CD14-positive monocyte (primary cell): ENCODE data around the gene TTC31. TPM values are rescaled to one million over a fixed set of nuclear protein-coding genes. Genes with fewer than 3 reads are reported as not detected.
A peak's percentile ranks its signal among the peaks of the same experiment; 100 is the strongest.

Experiments used
- DNase-seq, 3 donors: peaks; one replicate each; pipeline ENCODE4 v3.0.0-alpha.2; 2011 to 2022
- H2AFZ ChIP-seq: 2 replicates; pipeline ENCODE4 v1.6.0; 2012; ENCODE audit warnings: mild to moderate bottlenecking, low read depth, low read length, inconsistent platforms; ENCODE audit not compliant: insufficient read depth, poor library complexity, severe bottlenecking
- H3K27ac ChIP-seq, 2 donors: 1 replicate in 1 of 2; 2 replicates in 1 of 2; pipeline ENCODE4 v1.5.1; 2012 to 2013; ENCODE audit warnings: low read length in 2 of 2, control low read depth in 1 of 2, inconsistent platforms in 1 of 2, low read depth in 1 of 2, mild to moderate bottlenecking in 1 of 2
- H3K27me3 ChIP-seq, 2 donors: one replicate each; pipeline versions ENCODE4 v1.6.0 to v1.6.1; 2011 to 2013; ENCODE audit warnings: low read length in 2 of 2; ENCODE audit not compliant: control insufficient read depth in 2 of 2, insufficient read depth in 2 of 2
- H3K36me3 ChIP-seq, 2 donors: replicated peaks in 1 of 2; 1 replicate in 1 of 2; 2 replicates in 1 of 2; pipeline versions ENCODE4 v1.5.1 to v1.6.1; 2012 to 2013; ENCODE audit warnings: low read length in 2 of 2, control low read depth in 1 of 2, inconsistent platforms in 1 of 2, mild to moderate bottlenecking in 1 of 2; ENCODE audit not compliant: insufficient read depth in 2 of 2, control insufficient read depth in 1 of 2
- H3K4me1 ChIP-seq, 2 donors: 1 replicate in 1 of 2; 2 replicates in 1 of 2; pipeline versions ENCODE4 v1.5.1 to v1.6.1; 2012 to 2013; ENCODE audit warnings: low read length in 2 of 2, control low read depth in 1 of 2, inconsistent platforms in 1 of 2, mild to moderate bottlenecking in 1 of 2, moderate library complexity in 1 of 2; ENCODE audit not compliant: insufficient read depth in 2 of 2, control insufficient read depth in 1 of 2
- H3K4me2 ChIP-seq: replicated peaks from 2 replicates; pipeline ENCODE3; 2012; ENCODE audit warnings: low read length, moderate library complexity, mild to moderate bottlenecking; ENCODE audit not compliant: poor library complexity, severe bottlenecking; ENCODE audit errors: extremely low read depth
- H3K4me3 ChIP-seq, 3 experiments: fragments of 200-600 bp in 1 of 3; sonication (generic) in 1 of 3; replicated peaks in 1 of 3; 1 replicate in 2 of 3; 2 replicates in 1 of 3; pipeline ENCODE4 v1.5.1; 2011 to 2013; ENCODE audit warnings: low read length in 3 of 3, mild to moderate bottlenecking in 3 of 3, control low read depth in 2 of 3, low read depth in 2 of 3, inconsistent platforms in 1 of 3, moderate library complexity in 1 of 3
- H3K79me2 ChIP-seq: 2 replicates; pipeline ENCODE4 v1.6.0; 2012; ENCODE audit warnings: mild to moderate bottlenecking, control low read depth, inconsistent platforms, low read length, moderate library complexity; ENCODE audit not compliant: insufficient read depth
- H3K9ac ChIP-seq: 2 replicates; pipeline ENCODE4 v1.6.0; 2017; ENCODE audit warnings: low read length, mild to moderate bottlenecking; ENCODE audit not compliant: insufficient read depth, poor library complexity, severe bottlenecking
- H3K9me3 ChIP-seq, 2 donors: replicated peaks in 1 of 2; 1 replicate in 1 of 2; 2 replicates in 1 of 2; pipeline versions ENCODE4 v1.5.1 to v1.6.1; 2012 to 2013; ENCODE audit warnings: low read length in 2 of 2, control low read depth in 1 of 2; ENCODE audit not compliant: control insufficient read depth in 1 of 2, insufficient read depth in 1 of 2
- H4K20me1 ChIP-seq: 2 replicates; pipeline ENCODE4 v1.6.0; 2012; ENCODE audit warnings: mild to moderate bottlenecking, low read length, control low read depth, moderate library complexity; ENCODE audit not compliant: insufficient read depth
- H3K27ac Mint-ChIP-seq, 7 donors: one replicate each; pipeline ENCODE4 v1.8.0; 2020; ENCODE audit warnings: mild to moderate bottlenecking in 7 of 7, mixed read lengths in 7 of 7, moderate library complexity in 6 of 7, inconsistent platforms in 2 of 7
- H3K27me3 Mint-ChIP-seq, 3 donors: one replicate each; pipeline ENCODE4 v1.8.0; 2021 to 2022; ENCODE audit warnings: low read depth in 3 of 3, mild to moderate bottlenecking in 3 of 3, mixed read lengths in 3 of 3, moderate library complexity in 3 of 3, inconsistent platforms in 1 of 3
- H3K36me3 Mint-ChIP-seq, 2 donors: one replicate each; pipeline ENCODE4 v1.8.0; 2020; ENCODE audit warnings: mixed read lengths in 2 of 2, inconsistent platforms in 1 of 2, mild to moderate bottlenecking in 1 of 2
- H3K4me1 Mint-ChIP-seq: one replicate; pipeline ENCODE4 v1.8.0; 2020; ENCODE audit warnings: mild to moderate bottlenecking, mixed read lengths
- H3K4me3 Mint-ChIP-seq, 2 donors: one replicate each; pipeline ENCODE4 v1.8.0; 2020; ENCODE audit warnings: mild to moderate bottlenecking in 2 of 2, mixed read lengths in 2 of 2, moderate library complexity in 1 of 2
- H3K9me3 Mint-ChIP-seq, 7 donors: one replicate each; pipeline ENCODE4 v1.8.0; 2020 to 2022; ENCODE audit warnings: mixed read lengths in 7 of 7, mild to moderate bottlenecking in 6 of 7, moderate library complexity in 6 of 7, inconsistent platforms in 2 of 7
- WGBS: methylation state at CpG from one replicate; pipeline ENCODE4 v1.1.5; 2013; ENCODE audit warnings: missing lambda C conversion rate; ENCODE audit not compliant: insufficient coverage; 5-methylcytosine and 5-hydroxymethylcytosine counted together
- intact Hi-C, 2 donors: fragments of 100-400 bp; cut with micrococcal nuclease; formaldehyde crosslinking; loops; one replicate each; pipeline versions ENCODE4 v1.15.0 to v1.15.1; 2023
- polyA plus RNA-seq, 3 donors: library from polyadenylated mRNA; depleted of rRNA in 1 of 3; unstranded in 2 of 3; stranded (reverse) in 1 of 3; fragments of 300-500 nt in 2 of 3; fragments of >200 nt in 1 of 3; fragmentation: Illumina TruSeq in 2 of 3; gene quantifications; 1 replicate in 2 of 3; 2 replicates in 1 of 3; pipeline ENCODE4 v1.2.3, GENCODE V29; 2012 to 2021
- TF ChIP-seq, protein P1 (sequence below): fragments of 200-600 bp; IDR thresholded peaks from one replicate; pipeline ENCODE4 v1.8.0; 2022; ENCODE audit warnings: antibody characterized with exemption, mild to moderate bottlenecking

The TTC31 gene
- polyA plus RNA-seq, 3 donors, result 19.6 to 46.5 (median 21.3) TPM

DNA sequence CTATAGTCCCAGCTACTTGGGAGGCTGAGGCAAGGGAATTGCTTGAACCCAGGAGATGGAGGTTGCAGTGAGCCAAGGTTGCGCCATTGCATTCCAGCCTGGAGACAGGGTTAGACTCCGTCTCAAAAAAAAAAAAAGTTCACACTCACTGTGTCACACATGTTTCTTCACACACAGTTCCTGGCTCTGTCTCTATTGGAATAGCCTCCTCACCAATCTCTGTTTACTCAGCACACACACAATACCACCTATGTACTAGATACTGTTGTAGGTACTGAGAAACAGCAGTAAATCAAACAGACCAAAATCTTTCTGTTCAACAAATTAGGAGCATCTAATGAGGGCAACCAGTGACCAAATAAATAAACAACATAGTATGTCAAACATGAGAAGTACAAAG is 3.3 kb downstream of the TTC31 start:
- H3K36me3 Mint-ChIP-seq, result peaks cover 40 to 53% of the 10 kb centered on the region in 2 donors

GRCh38 chr2:74488643-74489481 is 6.0 kb downstream of the TTC31 start:
- H3K4me1 ChIP-seq, result peaks cover under 1 to 2% of the 10 kb centered on the region in 2 donors
- H2AFZ ChIP-seq, result no peak overlapping the region
- H3K27ac ChIP-seq, result no peak overlapping the region
- H3K9me3 ChIP-seq, result no peaks in the 10 kb centered on the region
- peaks cover 2% of the 10 kb centered on the region for H4K20me1 ChIP-seq
- no peaks in the 10 kb centered on the region for H3K9me3 Mint-ChIP-seq
- 97% methylated on average over 8 of the region's 9 CpGs for WGBS
- H3K27ac Mint-ChIP-seq, result no peak overlapping the region
- H3K4me2 ChIP-seq, result no peak overlapping the region
- peaks cover 66 to 80% of the 10 kb centered on the region in 2 donors for H3K36me3 Mint-ChIP-seq
- no peak for DNase-seq
- H3K27me3 ChIP-seq, result no peaks in the 10 kb centered on the region
- H3K27me3 Mint-ChIP-seq, result peaks cover 0 to 2% (median 2%) of the 10 kb centered on the region in 3 donors
- H3K36me3 ChIP-seq, result peaks cover 60 to 79% of the 10 kb centered on the region in 2 donors
- H3K4me3 Mint-ChIP-seq, result no peak overlapping the region
- TF ChIP-seq, protein P1, sequence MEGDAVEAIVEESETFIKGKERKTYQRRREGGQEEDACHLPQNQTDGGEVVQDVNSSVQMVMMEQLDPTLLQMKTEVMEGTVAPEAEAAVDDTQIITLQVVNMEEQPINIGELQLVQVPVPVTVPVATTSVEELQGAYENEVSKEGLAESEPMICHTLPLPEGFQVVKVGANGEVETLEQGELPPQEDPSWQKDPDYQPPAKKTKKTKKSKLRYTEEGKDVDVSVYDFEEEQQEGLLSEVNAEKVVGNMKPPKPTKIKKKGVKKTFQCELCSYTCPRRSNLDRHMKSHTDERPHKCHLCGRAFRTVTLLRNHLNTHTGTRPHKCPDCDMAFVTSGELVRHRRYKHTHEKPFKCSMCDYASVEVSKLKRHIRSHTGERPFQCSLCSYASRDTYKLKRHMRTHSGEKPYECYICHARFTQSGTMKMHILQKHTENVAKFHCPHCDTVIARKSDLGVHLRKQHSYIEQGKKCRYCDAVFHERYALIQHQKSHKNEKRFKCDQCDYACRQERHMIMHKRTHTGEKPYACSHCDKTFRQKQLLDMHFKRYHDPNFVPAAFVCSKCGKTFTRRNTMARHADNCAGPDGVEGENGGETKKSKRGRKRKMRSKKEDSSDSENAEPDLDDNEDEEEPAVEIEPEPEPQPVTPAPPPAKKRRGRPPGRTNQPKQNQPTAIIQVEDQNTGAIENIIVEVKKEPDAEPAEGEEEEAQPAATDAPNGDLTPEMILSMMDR, result no peak
- intact Hi-C loops, result no loop called here
- no peak overlapping the region for H3K4me3 ChIP-seq
- no peak overlapping the region for H3K9ac ChIP-seq
- peaks cover 15% of the 10 kb centered on the region for H3K79me2 ChIP-seq
- no peaks in the 10 kb centered on the region for H3K4me1 Mint-ChIP-seq

More for the DNA sequence above, 3.3 kb downstream of the TTC31 start:
- Histone ChIP-seq H3K27me3 (no peaks in the 10 kb centered on the region), H3K9ac (no peak overlapping the region), H3K27ac (no peak overlapping the region), H2AFZ (no peak overlapping the region), H3K4me2 (no peak overlapping the region), H3K9me3 (no peaks in the 10 kb centered on the region), H3K79me2 (peaks cover 34% of the 10 kb centered on the region), H3K4me3 (no peak overlapping the region), H4K20me1 (peaks cover 11% of the 10 kb centered on the region), H3K36me3 (peaks cover 32 to 54% of the 10 kb centered on the region in 2 donors), H3K4me1 (peaks cover 19 to 25% of the 10 kb centered on the region in 2 donors)
- H3K4me1 Mint-ChIP-seq, result peaks cover 17% of the 10 kb centered on the region
- no peaks in the 10 kb centered on the region for H3K9me3 Mint-ChIP-seq
- DNase-seq, result no peak
- no peak overlapping the region for H3K4me3 Mint-ChIP-seq
- TF ChIP-seq, protein P1, result no peak
- WGBS, result no CpG with 5 or more reads among the region's 2 CpGs
- intact Hi-C loops, result no loop called here
- peaks cover 0 to 2% (median 0%) of the 10 kb centered on the region in 3 donors for H3K27me3 Mint-ChIP-seq
- H3K27ac Mint-ChIP-seq, result peak overlapping the region in 1 of 7 donors; percentile 10
